Measurements from ENCODE around the gene FAM13B. TPM values are rescaled to one million over a fixed set of nuclear protein-coding genes. Genes with fewer than 3 reads are reported as not detected.

Gene FAM13B
- total and polyA plus RNA-seq, 9 of the 15 experiments (the other 6 are each of a cell fraction or from before 2014, with no cell fraction given): 2.3 to 21.6 (median 14.1) TPM

GRCh38 chr5:138077064-138077696 is 44.3 kb upstream of the FAM13B start (continued):
- no peak for TF ChIP-seq ARID1B (IDR thresholded peaks at IDR 0.05)
- TF ChIP-seq ARID2 (IDR thresholded peaks at IDR 0.05): peak; percentile 66; the same call in 1 of the 2 replicates
- TF ChIP-seq HINFP (tag; conservative IDR thresholded peaks at IDR 0.05; ENCODE audit: low read depth): no peak
- TF ChIP-seq CAMTA2 (CRISPR knock-in tag; conservative IDR thresholded peaks at IDR 0.05): no peak
- TF ChIP-seq REST (IDR thresholded peaks at IDR 0.05; ENCODE audit: borderline replicate concordance): peak; percentile 79
- TF ChIP-seq REST (CRISPR knock-in tag; IDR thresholded peaks at IDR 0.05; ENCODE audit: low read depth): no peak
- TF ChIP-seq TFE3 (CRISPR knock-in tag; IDR thresholded peaks at IDR 0.05): no peak
- no peak for TF ChIP-seq U2AF1 (optimal IDR thresholded peaks at IDR 0.05; ENCODE audit: low read depth, low read length)
- TF ChIP-seq CEBPG (CRISPR knock-in tag; IDR thresholded peaks at IDR 0.05): no peak
- no peak for TF ChIP-seq CEBPG (tag; conservative IDR thresholded peaks at IDR 0.05 in 1 of 2, IDR thresholded peaks at IDR 0.05 in 1 of 2)
- no peak for TF ChIP-seq SNIP1 (IDR thresholded peaks at IDR 0.05; ENCODE audit: low read depth)
- peak; percentile 17; the same call in 1 of the 2 replicates for TF ChIP-seq JUND (IDR thresholded peaks at IDR 0.05; ENCODE audit: borderline replicate concordance, low read depth, low read length)
- TF ChIP-seq JUND (tag; IDR thresholded peaks at IDR 0.05; ENCODE audit: borderline replicate concordance, low read depth, low read length): no peak
- no peak for TF ChIP-seq RFX7 (CRISPR knock-in tag; IDR thresholded peaks at IDR 0.05)
- no peak for TF ChIP-seq ESRRB (CRISPR knock-in tag; IDR thresholded peaks at IDR 0.05; ENCODE audit: borderline replicate concordance)
- no peak for TF ChIP-seq PPARD (CRISPR knock-in tag; IDR thresholded peaks at IDR 0.05)
- TF ChIP-seq RAD21 (CRISPR knock-in tag; conservative IDR thresholded peaks at IDR 0.05 in 1 of 2, IDR thresholded peaks at IDR 0.05 in 1 of 2): peak; percentile 78 to 93
- no peak for TF ChIP-seq KDM2B (CRISPR knock-in tag; IDR thresholded peaks at IDR 0.05)
